Ovary (tissue), 9 donors: ENCODE data around the gene AMBP. TPM values are rescaled to one million over a fixed set of nuclear protein-coding genes. Genes with fewer than 3 reads are reported as not detected.

Experiments used
- DNase-seq, 5 donors: peaks; one replicate each; pipeline ENCODE4 v3.0.0-alpha.2; 2019 to 2020
- H3K27ac ChIP-seq, 2 donors: fragments of 200-600 bp; one replicate each; pipeline versions ENCODE4 v1.5.1 to v1.8.0; 2019 to 2022
- H3K27me3 ChIP-seq: fragments of 200-600 bp; one replicate; pipeline ENCODE4 v1.8.0; 2022
- H3K36me3 ChIP-seq: fragments of 200-600 bp; sonication (generic); one replicate; pipeline ENCODE4 v1.5.1; 2019
- H3K4me1 ChIP-seq: one replicate; pipeline ENCODE4 v1.8.1; 2013; ENCODE audit warnings: mild to moderate bottlenecking, moderate library complexity; ENCODE audit not compliant: insufficient read depth
- H3K4me3 ChIP-seq: fragments of 200-600 bp; sonication (generic); one replicate; pipeline ENCODE4 v1.5.1; 2017
- H3K9me3 ChIP-seq, 2 donors: fragments of 200-600 bp in 1 of 2; sonication (generic) in 1 of 2; one replicate each; pipeline versions ENCODE4 v1.5.1 to v1.8.1; 2013 to 2019; ENCODE audit warnings: mild to moderate bottlenecking in 1 of 2, moderate library complexity in 1 of 2
- EP300 ChIP-seq: sonication (generic); formaldehyde crosslinking; IDR thresholded peaks from one replicate; pipeline ENCODE4 v1.6.1; 2017; ENCODE audit warnings: antibody characterized with exemption
- POLR2A ChIP-seq: fragments of 450-650 bp; IDR thresholded peaks from one replicate; pipeline ENCODE4 v1.6.1; 2017; ENCODE audit warnings: antibody characterized with exemption, mild to moderate bottlenecking, moderate library complexity
- WGBS, 3 donors: extraction: QIAGEN DNeasy Blood & Tissue Kit in 1 of 3; methylation state at CpG; one replicate each; pipeline versions ENCODE4 v1.1.5 to v1.1.7; 2013 to 2017; 5-methylcytosine and 5-hydroxymethylcytosine counted together
- intact Hi-C, 4 donors: fragments of 100-400 bp; cut with DNase I; formaldehyde crosslinking; loops; one replicate each; pipeline versions ENCODE4 v1.11.0 to v1.15.1; 2022 to 2023
- polyA plus RNA-seq, 2 donors: library from polyadenylated mRNA; stranded (reverse); fragments of 200-250 nt in 1 of 2; fragments of 350-450 nt in 1 of 2; fragmentation: Illumina TruSeq in 1 of 2; extraction: RNeasy Lipid Tissue Mini Kit (QIAGEN cat#74804) in 1 of 2; gene quantifications; one replicate each; pipeline ENCODE4 v1.2.3, GENCODE V29; 2013 to 2014
- total RNA-seq, 7 donors: library from RNA; depleted of rRNA in 2 of 7; stranded (reverse); fragments of >200 nt in 2 of 7; fragmentation: NEBNext Ultra II Directional in 3 of 7; extraction: Animal tissue kit (Norgen Biotek cat#: 25700) in 3 of 7; gene quantifications; one replicate each; pipeline versions ENCODE4 v1.1.0 to v1.2.4, GENCODE V29; 2016 to 2023
- TF ChIP-seq, protein P1 (sequence below), 3 donors: fragments of 450-650 bp in 2 of 3; fragments of 200-600 bp in 1 of 3; IDR thresholded peaks; one replicate each; pipeline versions ENCODE4 v1.5.1 to v1.8.0; 2016 to 2022; ENCODE audit warnings: antibody characterized with exemption in 3 of 3, mild to moderate bottlenecking in 1 of 3
- donor health status: DM: no; HTN: no; CAD: no; lungs with moderate emphysema.
- donor health status: DM: no; HTN: no; CAD: no.
- donor health status: Bipolar disorder and iron deficiency.
- donor health status: DM: yes; HTN: yes; CAD: no.
- donor health status: DM: no; HTN: no; CAD: no.
- donor health status: DM: yes; HTN: yes; CAD: no.

AMBP gene
- total and polyA plus RNA-seq, 9 donors, result 0.15 to 3.9 (median 0.62) TPM; not detected in 3

GRCh38 chr9:114060070-114060469 is 18.0 kb downstream of the AMBP start:
- Histone ChIP-seq H3K4me3 (no peak overlapping the region), H3K4me1 (peaks cover 15% of the 10 kb centered on the region), H3K27me3 (no peaks in the 10 kb centered on the region), H3K27ac (no peak overlapping the region), H3K36me3 (no peaks in the 10 kb centered on the region), H3K9me3 (no peaks in the 10 kb centered on the region)
- 77 to 87% (median 84%) methylated on average over 8 of the region's 8 CpGs for WGBS, 3 donors
- intact Hi-C loops, result no loop called here
- DNase-seq, result peak in 1 of 5 donors; percentile 7
- TF ChIP-seq, protein P1, sequence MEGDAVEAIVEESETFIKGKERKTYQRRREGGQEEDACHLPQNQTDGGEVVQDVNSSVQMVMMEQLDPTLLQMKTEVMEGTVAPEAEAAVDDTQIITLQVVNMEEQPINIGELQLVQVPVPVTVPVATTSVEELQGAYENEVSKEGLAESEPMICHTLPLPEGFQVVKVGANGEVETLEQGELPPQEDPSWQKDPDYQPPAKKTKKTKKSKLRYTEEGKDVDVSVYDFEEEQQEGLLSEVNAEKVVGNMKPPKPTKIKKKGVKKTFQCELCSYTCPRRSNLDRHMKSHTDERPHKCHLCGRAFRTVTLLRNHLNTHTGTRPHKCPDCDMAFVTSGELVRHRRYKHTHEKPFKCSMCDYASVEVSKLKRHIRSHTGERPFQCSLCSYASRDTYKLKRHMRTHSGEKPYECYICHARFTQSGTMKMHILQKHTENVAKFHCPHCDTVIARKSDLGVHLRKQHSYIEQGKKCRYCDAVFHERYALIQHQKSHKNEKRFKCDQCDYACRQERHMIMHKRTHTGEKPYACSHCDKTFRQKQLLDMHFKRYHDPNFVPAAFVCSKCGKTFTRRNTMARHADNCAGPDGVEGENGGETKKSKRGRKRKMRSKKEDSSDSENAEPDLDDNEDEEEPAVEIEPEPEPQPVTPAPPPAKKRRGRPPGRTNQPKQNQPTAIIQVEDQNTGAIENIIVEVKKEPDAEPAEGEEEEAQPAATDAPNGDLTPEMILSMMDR (IDR thresholded peaks at IDR 0.05), result no peak
- TF ChIP-seq EP300 (no peak), POLR2A (no peak)

DNA sequence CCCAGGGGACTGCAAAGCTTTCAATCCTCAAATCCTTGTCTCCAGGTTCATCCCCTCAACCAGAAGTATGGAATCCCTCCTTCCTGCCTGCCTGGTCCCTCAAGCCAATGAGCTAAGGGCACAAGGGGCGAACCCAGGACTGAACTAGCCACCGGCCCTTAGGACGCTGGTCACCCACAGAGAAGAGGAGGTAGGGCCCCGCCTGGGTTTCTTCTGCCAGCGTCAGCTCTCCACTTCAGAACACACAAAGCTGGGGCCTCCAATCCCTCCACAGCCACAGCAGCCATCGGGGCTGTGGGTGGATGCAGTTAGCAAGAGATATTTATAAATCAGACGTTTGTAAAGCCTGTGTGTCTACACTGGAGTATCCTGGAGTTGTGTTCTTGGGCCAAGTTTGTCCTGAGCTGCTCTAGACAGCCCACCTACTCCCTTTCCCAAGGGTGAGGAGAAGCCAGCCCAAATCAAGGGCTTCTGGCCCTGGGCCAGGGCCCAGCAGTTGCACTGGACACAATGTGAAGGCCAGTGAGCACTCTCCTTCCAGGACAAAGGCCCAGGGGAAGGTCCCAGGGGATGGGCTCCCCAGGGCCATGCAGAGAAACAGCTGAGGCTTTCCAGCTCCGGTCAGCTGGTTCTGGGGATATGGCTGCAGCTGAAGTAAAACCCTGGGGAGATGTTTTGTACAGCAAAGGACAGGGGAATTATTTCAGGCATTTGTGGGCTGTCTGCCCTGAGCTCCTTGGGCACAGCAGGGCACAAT is 18.9 kb downstream of the AMBP start:
- Histone ChIP-seq H3K4me3 (no peak overlapping the region), H3K9me3 (no peaks in the 10 kb centered on the region), H3K27me3 (no peaks in the 10 kb centered on the region), H3K36me3 (no peaks in the 10 kb centered on the region), H3K27ac (no peak overlapping the region), H3K4me1 (peaks cover 15% of the 10 kb centered on the region)
- intact Hi-C loops, result no loop called here
- TF ChIP-seq POLR2A, result no peak
- TF ChIP-seq EP300, result no peak
- TF ChIP-seq, protein P1 (IDR thresholded peaks at IDR 0.05), result no peak
- peak in 3 of 5 donors; percentile 12 to 62 (median 16) for DNase-seq
- whole genome bisulfite sequencing, 3 donors, result 46 to 59% (median 49%) methylated on average over 8 of the region's 8 CpGs

DNA sequence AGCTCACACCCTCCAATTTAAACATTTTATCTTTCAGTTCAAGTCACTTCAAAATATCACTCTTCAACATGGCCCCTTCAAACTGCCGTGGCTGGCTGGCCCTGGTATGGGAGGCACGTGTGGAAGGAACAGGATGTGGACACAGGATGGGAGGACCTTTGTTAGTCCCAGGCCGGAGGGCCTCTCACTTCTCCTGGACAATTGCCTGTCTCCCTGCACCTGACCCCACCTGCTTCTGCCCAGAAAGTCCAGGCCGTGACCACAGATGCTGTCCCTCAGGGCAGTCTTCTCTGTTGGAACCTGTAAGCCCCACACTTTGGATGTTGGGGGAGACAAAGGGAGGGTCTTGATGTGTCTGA is 19.4 kb downstream of the AMBP start:
- no peak overlapping the region for H3K4me3 ChIP-seq
- H3K27ac ChIP-seq, result no peak overlapping the region
- no peaks in the 10 kb centered on the region for H3K36me3 ChIP-seq
- no peaks in the 10 kb centered on the region for H3K27me3 ChIP-seq
- 84 to 89% (median 85%) methylated on average over 4 of the region's 4 CpGs for WGBS, 3 donors
- DNase-seq, result peak in 1 of 5 donors; percentile 11
- peaks cover 15% of the 10 kb centered on the region for H3K4me1 ChIP-seq
- intact Hi-C loops, result no loop called here
- TF ChIP-seq POLR2A, result no peak
- no peak for TF ChIP-seq EP300
- TF ChIP-seq, protein P1 (IDR thresholded peaks at IDR 0.05), result no peak
- H3K9me3 ChIP-seq, result no peaks in the 10 kb centered on the region

DNA sequence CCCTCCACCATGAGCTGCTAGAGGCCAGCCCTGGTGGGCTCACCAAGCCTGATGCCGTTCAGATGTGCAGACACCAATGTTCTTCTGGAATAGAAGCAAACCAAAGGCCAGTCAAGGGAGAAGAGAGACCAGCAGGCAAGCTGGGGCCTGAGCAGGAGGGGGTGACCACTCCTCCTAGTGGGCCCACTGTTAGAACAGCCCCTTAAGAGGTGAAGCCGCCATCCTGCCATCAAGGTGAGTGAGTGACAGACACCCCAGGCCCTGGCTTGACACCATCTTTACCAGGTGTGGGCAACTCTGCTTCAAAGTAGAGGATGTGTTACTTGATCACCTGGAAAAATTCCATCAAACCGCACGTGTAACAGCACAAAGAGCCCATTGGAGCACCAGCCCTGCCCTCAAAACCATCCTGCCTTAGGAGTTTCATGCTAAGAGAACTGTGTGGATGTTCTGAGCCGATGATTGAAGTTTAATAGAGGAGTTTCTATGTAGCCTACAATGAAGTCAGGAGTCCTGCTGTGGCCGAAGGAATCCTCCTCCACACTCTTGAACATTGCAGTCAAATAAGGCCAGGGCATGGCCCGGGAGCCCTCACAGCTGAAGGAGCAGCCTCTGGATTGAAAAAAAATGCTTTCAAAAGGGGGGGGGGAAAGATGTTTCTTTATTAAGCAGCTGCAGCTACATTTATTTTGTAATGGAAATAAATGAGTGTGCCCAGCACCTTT is 20.8 kb downstream of the AMBP start:
- H3K27me3 ChIP-seq, result no peaks in the 10 kb centered on the region
- TF ChIP-seq, protein P1 (IDR thresholded peaks at IDR 0.05), result no peak
- TF ChIP-seq POLR2A (no peak), EP300 (no peak)
- H3K36me3 ChIP-seq, result no peaks in the 10 kb centered on the region
- no peaks in the 10 kb centered on the region for H3K9me3 ChIP-seq
- H3K4me1 ChIP-seq, result peaks cover 15% of the 10 kb centered on the region
- DNase-seq, result peak in 1 of 5 donors; percentile 9
- no peak overlapping the region for H3K27ac ChIP-seq
- intact Hi-C loops, result no loop called here
- no peak overlapping the region for H3K4me3 ChIP-seq
- WGBS, 3 donors, result 56 to 62% (median 60%) methylated on average over 7 of the region's 7 CpGs
